GM10266 (cell line): ENCODE data around the gene ETNPPL.

ENCODE experiments used
- DNase-seq: peaks from one replicate; pipeline ENCODE4 v3.0.0; 2012; ENCODE audit errors: extremely low spot score
- TF ChIP-seq, protein P1 (sequence below): IDR thresholded peaks from 2 replicates; pipeline ENCODE4 v1.5.1; 2012; ENCODE audit warnings: mild to moderate bottlenecking, low read depth; ENCODE audit not compliant: control insufficient read depth, insufficient read depth; ENCODE audit errors: missing control alignments

Gene ETNPPL

GRCh38 chr4:108762559-108763225 is at the start of gene ETNPPL:
Gene ETNPPL, minus strand, starts transcription at chr4:108763053. Its CDS starts 155 bp downstream, at chr4:108762898.
- no peak for DNase-seq
- TF ChIP-seq, protein P1, sequence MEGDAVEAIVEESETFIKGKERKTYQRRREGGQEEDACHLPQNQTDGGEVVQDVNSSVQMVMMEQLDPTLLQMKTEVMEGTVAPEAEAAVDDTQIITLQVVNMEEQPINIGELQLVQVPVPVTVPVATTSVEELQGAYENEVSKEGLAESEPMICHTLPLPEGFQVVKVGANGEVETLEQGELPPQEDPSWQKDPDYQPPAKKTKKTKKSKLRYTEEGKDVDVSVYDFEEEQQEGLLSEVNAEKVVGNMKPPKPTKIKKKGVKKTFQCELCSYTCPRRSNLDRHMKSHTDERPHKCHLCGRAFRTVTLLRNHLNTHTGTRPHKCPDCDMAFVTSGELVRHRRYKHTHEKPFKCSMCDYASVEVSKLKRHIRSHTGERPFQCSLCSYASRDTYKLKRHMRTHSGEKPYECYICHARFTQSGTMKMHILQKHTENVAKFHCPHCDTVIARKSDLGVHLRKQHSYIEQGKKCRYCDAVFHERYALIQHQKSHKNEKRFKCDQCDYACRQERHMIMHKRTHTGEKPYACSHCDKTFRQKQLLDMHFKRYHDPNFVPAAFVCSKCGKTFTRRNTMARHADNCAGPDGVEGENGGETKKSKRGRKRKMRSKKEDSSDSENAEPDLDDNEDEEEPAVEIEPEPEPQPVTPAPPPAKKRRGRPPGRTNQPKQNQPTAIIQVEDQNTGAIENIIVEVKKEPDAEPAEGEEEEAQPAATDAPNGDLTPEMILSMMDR, result no peak

DNA sequence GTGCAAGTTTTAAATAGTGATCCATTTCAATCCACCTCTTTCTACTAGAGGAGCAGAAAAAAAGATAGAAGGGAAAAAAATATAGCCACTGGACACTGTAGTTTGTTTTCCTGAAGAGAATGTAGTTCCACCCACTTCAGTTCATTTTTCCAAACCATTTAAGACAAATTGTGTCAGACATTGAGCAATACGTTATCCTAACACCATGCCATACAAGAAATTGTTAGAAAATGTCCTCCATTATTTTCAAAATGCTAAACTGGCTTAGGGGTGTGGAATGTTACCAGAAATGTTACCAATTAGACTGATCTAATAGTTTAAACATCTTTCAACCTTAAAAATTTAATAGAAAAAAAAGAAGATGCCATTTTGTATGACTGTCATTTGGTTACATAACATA is 48.6 kb upstream of the ETNPPL start:
- no peak for DNase-seq
- TF ChIP-seq, protein P1, result no peak

DNA sequence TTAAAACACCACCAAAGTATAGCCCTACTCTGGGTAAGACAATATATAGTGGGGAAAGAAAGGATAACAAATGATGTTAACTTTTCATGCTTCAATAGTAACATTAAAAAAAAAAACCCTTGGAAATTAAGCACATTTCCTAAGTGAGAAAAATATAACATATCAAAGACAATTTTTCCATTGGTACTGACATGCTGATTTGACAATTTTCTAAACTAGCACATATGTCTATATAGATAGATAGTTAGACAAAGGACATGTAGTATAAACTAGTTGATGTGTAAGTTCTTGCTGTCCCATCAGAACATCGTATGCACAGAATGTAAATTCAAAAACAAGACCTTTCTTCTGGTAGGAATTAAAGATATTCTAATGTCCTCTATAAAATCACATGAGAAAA is 47.2 kb upstream of the ETNPPL start:
- no peak for DNase-seq
- TF ChIP-seq, protein P1, result no peak

- no peak for DNase-seq
- TF ChIP-seq, protein P1, result no peak
These were observed 41.9 kb upstream of the ETNPPL start for GRCh38 chr4:108804648-108805273.

- TF ChIP-seq, protein P1, result no peak
- DNase-seq, result no peak
These were observed 36.5 kb upstream of the ETNPPL start for GRCh38 chr4:108799306-108799705.

DNA sequence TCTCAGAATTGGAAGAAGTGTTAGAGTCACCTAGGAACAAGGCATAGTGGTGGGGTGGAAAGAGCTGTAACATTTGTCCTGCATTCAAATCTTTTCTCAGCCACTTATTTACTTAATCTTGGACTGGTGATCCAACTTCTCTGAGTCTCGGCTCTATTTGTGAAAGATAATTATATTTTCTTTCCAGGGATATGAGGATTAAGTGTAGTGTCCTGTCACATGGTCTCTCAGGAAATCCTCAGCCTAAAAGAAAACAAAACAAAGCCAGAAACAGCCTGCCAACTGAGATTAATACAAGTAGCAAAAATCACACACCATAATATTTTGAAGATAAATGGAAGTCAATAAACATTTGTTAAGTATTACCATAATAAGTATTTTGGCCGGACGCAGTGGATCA is 33.3 kb upstream of the ETNPPL start:
- no peak for DNase-seq
- TF ChIP-seq, protein P1, result no peak

DNA sequence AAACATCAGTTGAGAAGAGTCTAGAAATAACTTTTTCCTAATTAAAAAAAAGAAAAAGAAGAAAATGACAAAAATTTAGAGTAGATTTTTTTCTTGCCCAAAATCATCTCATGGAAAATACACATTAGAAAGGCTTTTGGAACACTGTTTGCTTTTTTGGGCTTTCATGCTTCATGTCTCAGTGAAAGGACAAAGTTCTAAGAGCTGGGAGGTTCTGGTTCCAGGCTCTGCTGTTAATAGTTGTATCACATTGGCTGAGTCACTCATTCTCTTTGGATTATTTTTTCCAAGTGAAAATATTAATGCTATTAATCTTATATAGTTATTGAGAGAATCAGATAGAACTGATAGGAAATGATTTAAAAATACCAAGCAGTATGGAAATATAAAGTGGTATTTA is 32.9 kb upstream of the ETNPPL start:
- DNase-seq, result no peak
- TF ChIP-seq, protein P1, result no peak
